Measurements from ENCODE around the gene PITPNM1. TPM values are rescaled to one million over a fixed set of nuclear protein-coding genes. Genes with fewer than 3 reads are reported as not detected.

The PITPNM1 gene
- polyA plus RNA-seq, 3 donors, result 21.5 to 26.4 (median 23.8) TPM

- no peak for DNase-seq (ENCODE audit: low read depth in 3 of 3, low spot score in 2 of 3)
Measured at GRCh38 chr11:67449116-67449844, 55.9 kb downstream of the PITPNM1 start.

- no peak for DNase-seq (ENCODE audit: low read depth in 3 of 3, low spot score in 2 of 3)
Measured at GRCh38 chr11:67448220-67448609, 56.9 kb downstream of the PITPNM1 start.

- no peak for DNase-seq (ENCODE audit: low read depth in 3 of 3, low spot score in 2 of 3)
Measured at GRCh38 chr11:67445515-67445914, 59.6 kb downstream of the PITPNM1 start.

- no peak for DNase-seq (ENCODE audit: low read depth in 3 of 3, low spot score in 2 of 3)
Measured at GRCh38 chr11:67442504-67443404, 62.4 kb downstream of the PITPNM1 start.

Other genes with a start within 250 kb of the PITPNM1 start
- gene GRK2, start 238.9 kb downstream of the PITPNM1 start, polyA plus RNA-seq (ENCODE audit: insufficient read length in 3 of 3), result 10 to 100 TPM; 48.0 to 55.7 (median 49.5) TPM
- 10 to 100 TPM; 18.9 to 21.1 (median 20.8) TPM for gene ANKRD13D, start 216.1 kb downstream of the PITPNM1 start, polyA plus RNA-seq (ENCODE audit: insufficient read length in 3 of 3)
- 10 to 100 TPM; 16.5 to 22.2 (median 19.6) TPM for gene SSH3, start 201.8 kb downstream of the PITPNM1 start, polyA plus RNA-seq (ENCODE audit: insufficient read length in 3 of 3)
- 10 to 100 TPM; 16.2 to 23.2 (median 18.8) TPM for gene POLD4, start 151.8 kb downstream of the PITPNM1 start, polyA plus RNA-seq (ENCODE audit: insufficient read length in 3 of 3)
- 1 to 10 TPM; 4.2 to 4.8 (median 4.5) TPM for gene CLCF1, start 131.8 kb downstream of the PITPNM1 start, polyA plus RNA-seq (ENCODE audit: insufficient read length in 3 of 3)
- gene RAD9A, start 113.4 kb downstream of the PITPNM1 start, polyA plus RNA-seq (ENCODE audit: insufficient read length in 3 of 3), result 10 to 100 TPM; 15.4 to 16.4 (median 16.4) TPM
- 100 to 1,000 TPM; 132 to 171 (median 159) TPM for gene PPP1CA, start 103.5 kb downstream of the PITPNM1 start, polyA plus RNA-seq (ENCODE audit: insufficient read length in 3 of 3)
- 1 to 10 TPM; 3.8 to 4.2 (median 4.2) TPM for gene TBC1D10C, start 101.3 kb downstream of the PITPNM1 start, polyA plus RNA-seq (ENCODE audit: insufficient read length in 3 of 3)
- 1 to 10 TPM; 1.1 to 1.5 (median 1.4) TPM for gene CARNS1, start 89.7 kb downstream of the PITPNM1 start, polyA plus RNA-seq (ENCODE audit: insufficient read length in 3 of 3)
- gene RPS6KB2, start 76.9 kb downstream of the PITPNM1 start, polyA plus RNA-seq (ENCODE audit: insufficient read length in 3 of 3), result 10 to 100 TPM; 36.0 to 45.1 (median 39.1) TPM
- 1 to 10 TPM in 2 of 3 donors, under 1 TPM in 1; 0.85 to 2.6 (median 1.9) TPM for gene PTPRCAP, start 67.7 kb downstream of the PITPNM1 start, polyA plus RNA-seq (ENCODE audit: insufficient read length in 3 of 3)
- 10 to 100 TPM; 55.1 to 65.0 (median 64.0) TPM for gene CORO1B, start 61.9 kb downstream of the PITPNM1 start, polyA plus RNA-seq (ENCODE audit: insufficient read length in 3 of 3)
- gene GPR152, start 52.6 kb downstream of the PITPNM1 start, polyA plus RNA-seq (ENCODE audit: insufficient read length in 3 of 3), result not detected
- 1 to 10 TPM in 1 of 3 donors, under 1 TPM in 2; 0.44 to 1.0 (median 0.64) TPM for gene CABP4, start 50.0 kb downstream of the PITPNM1 start, polyA plus RNA-seq (ENCODE audit: insufficient read length in 3 of 3)
- gene TMEM134, start 36.1 kb downstream of the PITPNM1 start, polyA plus RNA-seq (ENCODE audit: insufficient read length in 3 of 3), result 10 to 100 TPM; 36.0 to 45.1 (median 42.7) TPM
- 10 to 100 TPM; 61.9 to 72.1 (median 66.7) TPM for gene AIP, start 22.3 kb downstream of the PITPNM1 start, polyA plus RNA-seq (ENCODE audit: insufficient read length in 3 of 3)
- gene CDK2AP2, start 2.8 kb upstream of the PITPNM1 start, polyA plus RNA-seq (ENCODE audit: insufficient read length in 3 of 3), result 10 to 100 TPM; 31.3 to 46.8 (median 36.5) TPM
- gene CABP2, start 18.1 kb upstream of the PITPNM1 start, polyA plus RNA-seq (ENCODE audit: insufficient read length in 3 of 3), result under 1 TPM in 2 of 3 donors, not detected in 1; 0.23 to 0.24 TPM
- gene GSTP1, start 78.4 kb upstream of the PITPNM1 start, polyA plus RNA-seq (ENCODE audit: insufficient read length in 3 of 3), result 100 to 1,000 TPM; 671 to 854 (median 757) TPM
- 100 to 1,000 TPM; 149 to 153 (median 149) TPM for gene NDUFV1, start 101.6 kb upstream of the PITPNM1 start, polyA plus RNA-seq (ENCODE audit: insufficient read length in 3 of 3)
- 1 to 10 TPM; 3.3 to 5.3 (median 3.4) TPM for gene NUDT8, start 124.6 kb upstream of the PITPNM1 start, polyA plus RNA-seq (ENCODE audit: insufficient read length in 3 of 3)
- not detected for gene TBX10, start 134.4 kb upstream of the PITPNM1 start, polyA plus RNA-seq (ENCODE audit: insufficient read length in 3 of 3)
- gene ACY3, start 145.4 kb upstream of the PITPNM1 start, polyA plus RNA-seq (ENCODE audit: insufficient read length in 3 of 3), result 10 to 100 TPM; 16.8 to 24.9 (median 23.2) TPM
- gene ALDH3B2, start 169.3 kb upstream of the PITPNM1 start, polyA plus RNA-seq (ENCODE audit: insufficient read length in 3 of 3), result 1 to 10 TPM; 1.8 to 3.1 (median 2.0) TPM

Measured in right renal cortex interstitium (tissue), 3 donors.